H1 (cell line): Measurements from ENCODE around the gene DCBLD1. TPM values are rescaled to one million over a fixed set of nuclear protein-coding genes. Genes with fewer than 3 reads are reported as not detected.

Experiments
- CTCF ChIA-PET: fragments of 300-600 bp; sonication (Branson Sonifier 250); formaldehyde crosslinking; loops from one replicate; lab custom pipeline; 2021; ENCODE audit not compliant: partially characterized antibody; lab: Charles Lee
- POLR2A ChIA-PET: fragments of 300-600 bp; sonication (Branson Sonifier 250); formaldehyde crosslinking; loops from one replicate; lab custom pipeline; 2021; ENCODE audit warnings: inconsistent platforms; ENCODE audit not compliant: partially characterized antibody; lab: Charles Lee
- DNase-seq, 2 experiments: peaks; one replicate each; pipeline versions ENCODE4 v3.0.0 to v3.0.0-alpha.2; 2010 to 2022; ENCODE audit warnings: low spot score in 2 of 2, low read depth in 1 of 2, mixed read lengths in 1 of 2
- FAIRE-seq: peaks from 2 replicates; lab custom pipeline; 2011; peaks lifted over from hg19 to GRCh38; lab: Jason Lieb, UNC
- H2AFZ ChIP-seq: 2 replicates; pipeline ENCODE4 v1.8.1; 2012; ENCODE audit warnings: low read length, inconsistent platforms
- H2AK5ac ChIP-seq: 2 replicates; pipeline ENCODE4 v1.6.1; 2013; ENCODE audit warnings: low read depth, low read length
- H2BK120ac ChIP-seq: replicated peaks from 2 replicates; pipeline ENCODE3; 2013; ENCODE audit warnings: low read depth, low read length, inconsistent platforms
- H2BK12ac ChIP-seq: 2 replicates; pipeline ENCODE4 v1.6.1; 2013; ENCODE audit warnings: low read depth, low read length
- H2BK15ac ChIP-seq: 2 replicates; pipeline ENCODE4 v1.6.1; 2013; ENCODE audit warnings: low read length
- H2BK20ac ChIP-seq: 2 replicates; pipeline ENCODE4 v1.6.1; 2013; ENCODE audit warnings: low read length
- H2BK5ac ChIP-seq: 2 replicates; pipeline ENCODE4 v1.6.1; 2013; ENCODE audit warnings: low read depth, low read length
- H3K14ac ChIP-seq: 2 replicates; pipeline ENCODE4 v1.6.1; 2013; ENCODE audit warnings: inconsistent platforms; ENCODE audit not compliant: insufficient read length
- H3K18ac ChIP-seq: 2 replicates; pipeline ENCODE4 v1.6.1; 2013; ENCODE audit warnings: low read length; ENCODE audit errors: extremely low read depth
- H3K23ac ChIP-seq: 2 replicates; pipeline ENCODE4 v1.6.1; 2013; ENCODE audit warnings: inconsistent platforms; ENCODE audit not compliant: insufficient read length
- H3K23me2 ChIP-seq: 2 replicates; pipeline ENCODE4 v1.6.1; 2013; ENCODE audit warnings: low read depth, low read length
- H3K27ac ChIP-seq: 2 replicates; pipeline ENCODE4 v1.6.1; 2011; ENCODE audit warnings: low read depth, low read length, inconsistent platforms
- H3K27me3 ChIP-seq, 4 experiments: replicated peaks in 1 of 4; 1 replicate in 1 of 4; 2 replicates in 3 of 4; pipeline versions ENCODE4 v1.6.1 to v1.8.1; 2011 to 2013; ENCODE audit warnings: low read length in 3 of 4, mild to moderate bottlenecking in 3 of 4, inconsistent platforms in 2 of 4, mixed read lengths in 2 of 4, moderate library complexity in 1 of 4; ENCODE audit not compliant: control insufficient read depth in 3 of 4, insufficient read depth in 3 of 4; ENCODE audit errors: extremely low read depth in 1 of 4
- H3K36me3 ChIP-seq, 4 experiments: 2 replicates each; pipeline versions ENCODE4 v1.6.1 to v1.8.1; 2011 to 2013; ENCODE audit warnings: mild to moderate bottlenecking in 4 of 4, low read length in 3 of 4, moderate library complexity in 2 of 4, control low read depth in 1 of 4, inconsistent platforms in 1 of 4; ENCODE audit not compliant: insufficient read depth in 4 of 4, control insufficient read depth in 2 of 4
- H3K4ac ChIP-seq: replicated peaks from 2 replicates; pipeline ENCODE3; 2013; ENCODE audit warnings: low read length, low read depth, mixed read lengths, inconsistent platforms; ENCODE audit not compliant: insufficient read length
- H3K4me1 ChIP-seq, 4 experiments: replicated peaks in 1 of 4; 1 replicate in 1 of 4; 2 replicates in 3 of 4; pipeline versions ENCODE4 v1.6.1 to v1.8.1; 2011 to 2013; ENCODE audit warnings: low read length in 3 of 4, inconsistent platforms in 2 of 4, mixed read lengths in 1 of 4; ENCODE audit not compliant: insufficient read depth in 4 of 4, control insufficient read depth in 3 of 4
- H3K4me2 ChIP-seq, 2 experiments: 2 replicates each; pipeline versions ENCODE4 v1.6.1 to v1.8.1; 2011 to 2013; ENCODE audit warnings: low read depth in 2 of 2, low read length in 2 of 2, control low read depth in 1 of 2, inconsistent platforms in 1 of 2, mild to moderate bottlenecking in 1 of 2; ENCODE audit not compliant: insufficient read depth in 1 of 2
- H3K4me3 ChIP-seq, 4 experiments: fragments of 200-600, 300-600 bp in 1 of 4; sonication (generic), shearing (Covaris generic), sonication (Bioruptor Twin) in 1 of 4; 2 replicates each; pipeline versions ENCODE4 v1.5.1 to v1.8.1; 2011 to 2016; ENCODE audit warnings: low read length in 4 of 4, low read depth in 3 of 4, control low read depth in 2 of 4, inconsistent platforms in 2 of 4, mild to moderate bottlenecking in 2 of 4, mixed read lengths in 1 of 4, moderate library complexity in 1 of 4; ENCODE audit not compliant: insufficient read depth in 2 of 4; ENCODE audit errors: extremely low read depth in 1 of 4
- H3K56ac ChIP-seq: replicated peaks from 2 replicates; pipeline ENCODE3; 2013; ENCODE audit warnings: low read depth, mild to moderate bottlenecking, mixed read lengths, low read length, inconsistent platforms; ENCODE audit not compliant: insufficient read length
- H3K79me1 ChIP-seq: 2 replicates; pipeline ENCODE4 v1.6.1; 2013; ENCODE audit warnings: low read depth, low read length, control low read depth
- H3K79me2 ChIP-seq, 2 experiments: 2 replicates each; pipeline versions ENCODE4 v1.6.1 to v1.8.1; 2012 to 2013; ENCODE audit warnings: low read length in 2 of 2, mild to moderate bottlenecking in 2 of 2, inconsistent platforms in 1 of 2; ENCODE audit not compliant: insufficient read depth in 2 of 2, control insufficient read depth in 1 of 2
- H3K9ac ChIP-seq, 4 experiments: replicated peaks in 1 of 4; 1 replicate in 1 of 4; 2 replicates in 3 of 4; pipeline versions ENCODE4 v1.6.1 to v1.8.1; 2011 to 2013; ENCODE audit warnings: low read depth in 3 of 4, low read length in 3 of 4, control low read depth in 2 of 4, mild to moderate bottlenecking in 2 of 4, moderate library complexity in 2 of 4, inconsistent platforms in 1 of 4; ENCODE audit errors: extremely low read depth in 1 of 4
- H3K9me3 ChIP-seq, 2 experiments: 2 replicates each; pipeline versions ENCODE4 v1.6.1 to v1.8.1; 2012 to 2013; ENCODE audit warnings: mild to moderate bottlenecking in 2 of 2, moderate library complexity in 2 of 2, control low read depth in 1 of 2, inconsistent platforms in 1 of 2, low read depth in 1 of 2, low read length in 1 of 2, mixed read lengths in 1 of 2; ENCODE audit not compliant: insufficient read depth in 2 of 2
- H4K20me1 ChIP-seq, 2 experiments: replicated peaks in 1 of 2; 2 replicates each; pipeline versions ENCODE3 to v1.8.1; 2011 to 2013; ENCODE audit warnings: inconsistent platforms in 2 of 2, low read length in 2 of 2, mild to moderate bottlenecking in 1 of 2; ENCODE audit not compliant: insufficient read depth in 2 of 2, control insufficient read depth in 1 of 2
- H4K5ac ChIP-seq: 2 replicates; pipeline ENCODE4 v1.6.1; 2013; ENCODE audit warnings: low read length, low read depth, mixed read lengths, inconsistent platforms; ENCODE audit not compliant: insufficient read length
- H4K8ac ChIP-seq: 2 replicates; pipeline ENCODE4 v1.8.0; 2013; ENCODE audit warnings: mild to moderate bottlenecking, moderate library complexity, low read length, inconsistent platforms; ENCODE audit not compliant: insufficient read depth; ENCODE audit errors: extremely low read depth
- H4K91ac ChIP-seq: replicated peaks from 2 replicates; pipeline ENCODE3; 2013; ENCODE audit warnings: low read length, mixed read lengths, inconsistent platforms; ENCODE audit not compliant: insufficient read length
- EP300 ChIP-seq, 2 experiments: IDR thresholded peaks; 1 replicate in 1 of 2; 2 replicates in 1 of 2; pipeline ENCODE4 v1.6.1; 2011 to 2012; ENCODE audit warnings: low read depth in 2 of 2, low read length in 2 of 2, mild to moderate bottlenecking in 2 of 2, borderline replicate concordance in 1 of 2, inconsistent platforms in 1 of 2, moderate library complexity in 1 of 2
- HDAC2 ChIP-seq, 2 experiments: fragments of 300-600 bp in 1 of 2; sonication (generic) in 1 of 2; IDR thresholded peaks; 2 replicates each; pipeline ENCODE4 v1.6.1; 2011 to 2012; ENCODE audit warnings: low read depth in 2 of 2, low read length in 2 of 2, mild to moderate bottlenecking in 2 of 2, moderate library complexity in 2 of 2, borderline replicate concordance in 1 of 2, inconsistent platforms in 1 of 2
- NRF1 ChIP-seq: IDR thresholded peaks from 2 replicates; pipeline ENCODE4 v1.6.1; 2011; ENCODE audit warnings: mild to moderate bottlenecking, low read depth, low read length, improper control_type of control experiment
- USF2 ChIP-seq: IDR thresholded peaks from 2 replicates; pipeline ENCODE4 v1.6.1; 2011; ENCODE audit warnings: low read length, improper control_type of control experiment
- WGBS, 2 experiments: shearing (Covaris generic) in 1 of 2; methylation state at CpG; one replicate each; pipeline versions ENCODE4 v1.1.6 to v1.1.7; 2013 to 2015; ENCODE audit warnings: low lambda C conversion rate in 2 of 2, mixed read lengths in 2 of 2, inconsistent platforms in 1 of 2, low coverage in 1 of 2, missing lambda C conversion rate in 1 of 2; ENCODE audit not compliant: insufficient replicate concordance in 2 of 2, insufficient coverage in 1 of 2, insufficient read length in 1 of 2; ENCODE audit errors: extremely low coverage in 1 of 2, missing lambda C conversion rate in 1 of 2; 5-methylcytosine and 5-hydroxymethylcytosine counted together
- polyA plus RNA-seq, 7 experiments: library from polyadenylated mRNA; depleted of rRNA in 3 of 7; stranded (reverse) in 5 of 7; unstranded in 2 of 7; fragments of >200 nt in 5 of 7; fragments of 200-250 nt in 2 of 7; gene quantifications; 1 replicate in 5 of 7; 2 replicates in 1 of 7; 4 replicates in 1 of 7; pipeline versions ENCODE4 v1.2.1 to v1.2.3, GENCODE V29; 2011 to 2013; ENCODE audit warnings: missing spikeins in 2 of 7, mixed read lengths in 2 of 7
- total RNA-seq: library from RNA; stranded (reverse); fragmentation: NEBNext Ultra II Directional; extraction: Animal tissue kit (Norgen Biotek cat#: 25700); gene quantifications from 2 replicates; pipeline ENCODE4 v1.2.1, GENCODE V29; 2021

Gene DCBLD1
- total and polyA plus RNA-seq, 2 of the 8 experiments (the other 6 are each of a cell fraction or from before 2014, with no cell fraction given), result 3.9 to 11.2 TPM

- FAIRE-seq, result no peak
- peaks cover 0 to 4% (median 1%) of the 10 kb centered on the region in 4 experiments; a peak in 2 of 7 replicates for H3K4me1 ChIP-seq
- no peak overlapping the region for H2BK120ac ChIP-seq
- no peak overlapping the region for H4K5ac ChIP-seq
- no peaks in the 10 kb centered on the region for H3K36me3 ChIP-seq
- TF ChIP-seq USF2 (no peak), EP300 (IDR thresholded peaks at IDR 0.05; ENCODE audit: borderline replicate concordance in 1 of 2, low read depth in 2 of 2, low read length in 2 of 2) (no peak), HDAC2 (IDR thresholded peaks at IDR 0.05; ENCODE audit: borderline replicate concordance in 1 of 2, low read depth in 2 of 2, low read length in 2 of 2) (no peak), NRF1 (no peak)
- H2BK12ac ChIP-seq, result no peak overlapping the region
- H4K91ac ChIP-seq, result no peak overlapping the region
- no peak overlapping the region for H2AFZ ChIP-seq
- no peak overlapping the region for H2BK15ac ChIP-seq
- no peak overlapping the region for H2BK20ac ChIP-seq
- H2AK5ac ChIP-seq, result no peak overlapping the region
- no peak overlapping the region for H3K56ac ChIP-seq
- ChIA-PET CTCF (no interaction called here), POLR2A (no interaction called here)
- H3K23me2 ChIP-seq, result no peaks in the 10 kb centered on the region
- H3K4ac ChIP-seq, result no peak overlapping the region
- WGBS, 2 experiments, result 93% methylated on average over 1 of the region's 1 CpG; no CpG with 5 or more reads in 1 of the 2 experiments
- no peak overlapping the region for H3K14ac ChIP-seq
- no peak for DNase-seq
- H2BK5ac ChIP-seq, result no peak overlapping the region
- H3K4me3 ChIP-seq, result no peak overlapping the region
- no peak overlapping the region for H3K23ac ChIP-seq
- H3K9ac ChIP-seq, result no peak overlapping the region
- H3K4me2 ChIP-seq, result no peak overlapping the region
- H3K79me1 ChIP-seq, result no peaks in the 10 kb centered on the region
- H3K9me3 ChIP-seq, result no peaks in the 10 kb centered on the region
- H4K8ac ChIP-seq, result no peak overlapping the region
- no peaks in the 10 kb centered on the region for H4K20me1 ChIP-seq
- no peaks in the 10 kb centered on the region for H3K27me3 ChIP-seq
- no peak overlapping the region for H3K27ac ChIP-seq
- no peak overlapping the region for H3K18ac ChIP-seq
- H3K79me2 ChIP-seq, result no peaks in the 10 kb centered on the region
These were observed 9.1 kb upstream of the DCBLD1 start for GRCh38 chr6:117473401-117473800.
